Measurements from ENCODE around the gene GAS2. TPM values are rescaled to one million over a fixed set of nuclear protein-coding genes. Genes with fewer than 3 reads are reported as not detected.

GAS2 gene
- total RNA-seq, 4 donors from 2014 or later: 1.2 to 4.4 (median 3.1) TPM

DNA sequence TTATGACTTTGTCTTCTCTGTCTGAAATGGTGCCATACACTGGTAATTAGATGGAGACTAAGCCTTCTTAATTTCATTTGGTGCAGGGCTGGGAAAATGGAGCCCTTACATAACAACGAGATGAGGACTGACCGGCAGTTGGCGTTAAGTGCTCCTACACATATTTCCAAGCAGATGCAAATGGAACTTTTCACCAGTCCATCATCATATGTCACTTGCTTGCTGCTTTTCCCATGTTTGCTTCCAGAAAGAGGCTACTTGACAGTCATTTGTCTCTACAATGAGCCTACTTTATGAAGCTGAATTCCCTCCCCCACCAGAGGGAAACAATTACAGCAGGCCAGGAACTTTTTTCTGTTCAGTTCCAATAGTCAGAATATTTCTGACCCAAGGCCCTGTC, 130.6 kb downstream of the GAS2 start:
- Histone ChIP-seq H3K36me3 (no peaks in the 10 kb centered on the region), H3K27ac (no peak overlapping the region), H3K27me3 (no peaks in the 10 kb centered on the region), H3K4me1 (no peaks in the 10 kb centered on the region), H3K9me3 (no peaks in the 10 kb centered on the region), H3K4me3 (no peak overlapping the region)
- whole genome bisulfite sequencing: 98% methylated on average over 3 of the region's 3 CpGs
- no peak for DNase-seq (ENCODE audit: low spot score in 2 of 2)
- TF ChIP-seq POLR2AphosphoS5 (IDR thresholded peaks at IDR 0.05): no peak
- TF ChIP-seq EP300 (IDR thresholded peaks at IDR 0.05): no peak
- TF ChIP-seq, protein P1, sequence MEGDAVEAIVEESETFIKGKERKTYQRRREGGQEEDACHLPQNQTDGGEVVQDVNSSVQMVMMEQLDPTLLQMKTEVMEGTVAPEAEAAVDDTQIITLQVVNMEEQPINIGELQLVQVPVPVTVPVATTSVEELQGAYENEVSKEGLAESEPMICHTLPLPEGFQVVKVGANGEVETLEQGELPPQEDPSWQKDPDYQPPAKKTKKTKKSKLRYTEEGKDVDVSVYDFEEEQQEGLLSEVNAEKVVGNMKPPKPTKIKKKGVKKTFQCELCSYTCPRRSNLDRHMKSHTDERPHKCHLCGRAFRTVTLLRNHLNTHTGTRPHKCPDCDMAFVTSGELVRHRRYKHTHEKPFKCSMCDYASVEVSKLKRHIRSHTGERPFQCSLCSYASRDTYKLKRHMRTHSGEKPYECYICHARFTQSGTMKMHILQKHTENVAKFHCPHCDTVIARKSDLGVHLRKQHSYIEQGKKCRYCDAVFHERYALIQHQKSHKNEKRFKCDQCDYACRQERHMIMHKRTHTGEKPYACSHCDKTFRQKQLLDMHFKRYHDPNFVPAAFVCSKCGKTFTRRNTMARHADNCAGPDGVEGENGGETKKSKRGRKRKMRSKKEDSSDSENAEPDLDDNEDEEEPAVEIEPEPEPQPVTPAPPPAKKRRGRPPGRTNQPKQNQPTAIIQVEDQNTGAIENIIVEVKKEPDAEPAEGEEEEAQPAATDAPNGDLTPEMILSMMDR (IDR thresholded peaks at IDR 0.05): no peak
- TF ChIP-seq POLR2A (IDR thresholded peaks at IDR 0.05): no peak

DNA sequence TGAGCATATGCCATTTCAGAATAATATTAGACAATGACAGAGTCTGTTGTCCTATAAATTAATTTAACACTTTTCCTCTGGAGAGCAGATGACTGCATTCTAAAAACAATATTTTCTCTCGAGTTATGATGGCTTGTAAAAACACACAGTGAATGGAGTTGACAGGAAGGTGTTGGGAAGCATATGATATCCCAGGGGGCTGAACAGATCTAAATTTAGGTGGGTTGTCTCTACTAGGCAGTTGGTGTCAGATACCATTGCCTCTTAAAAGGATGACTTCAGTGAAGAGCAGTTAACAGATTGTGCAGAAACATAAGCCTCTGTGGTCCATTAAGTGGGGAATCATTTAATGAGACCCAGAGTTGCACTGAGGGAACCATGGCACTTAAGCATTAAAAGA, 132.5 kb downstream of the GAS2 start:
- TF ChIP-seq POLR2AphosphoS5 (IDR thresholded peaks at IDR 0.05) (no peak), EP300 (IDR thresholded peaks at IDR 0.05) (no peak), POLR2A (IDR thresholded peaks at IDR 0.05) (no peak)
- TF ChIP-seq, protein P1 (IDR thresholded peaks at IDR 0.05): no peak
- Histone ChIP-seq H3K4me3 (no peak overlapping the region), H3K4me1 (no peaks in the 10 kb centered on the region), H3K9me3 (no peaks in the 10 kb centered on the region), H3K27ac (no peak overlapping the region), H3K27me3 (no peaks in the 10 kb centered on the region), H3K36me3 (no peaks in the 10 kb centered on the region)
- DNase-seq (ENCODE audit: low spot score in 2 of 2): no peak
- WGBS: 48% methylated on average over 1 of the region's 1 CpG

DNA sequence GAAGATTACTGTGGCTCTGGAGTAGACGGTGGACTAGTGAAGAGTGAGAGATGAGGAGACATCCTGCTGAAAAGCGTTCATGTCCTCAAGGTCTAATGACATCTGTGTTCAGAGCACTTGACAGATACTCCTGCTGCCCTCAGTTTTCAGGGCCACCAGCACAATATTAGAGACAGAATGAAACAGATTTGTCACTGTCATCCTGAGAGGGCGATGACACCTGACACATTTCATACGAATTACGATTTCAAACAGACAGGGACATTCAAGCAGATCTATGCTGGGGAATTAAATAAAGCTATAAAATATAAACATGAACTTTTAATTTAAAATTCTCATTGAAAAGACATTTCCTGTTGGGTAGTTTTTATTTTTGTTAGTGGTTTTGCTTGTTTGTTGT, 134.1 kb downstream of the GAS2 start:
- H3K27me3 ChIP-seq: no peaks in the 10 kb centered on the region
- no peaks in the 10 kb centered on the region for H3K9me3 ChIP-seq
- no peak overlapping the region for H3K27ac ChIP-seq
- DNase-seq (ENCODE audit: low spot score in 2 of 2): no peak
- H3K4me3 ChIP-seq: no peak overlapping the region
- TF ChIP-seq EP300 (IDR thresholded peaks at IDR 0.05) (no peak), POLR2A (IDR thresholded peaks at IDR 0.05) (no peak), POLR2AphosphoS5 (IDR thresholded peaks at IDR 0.05) (no peak)
- TF ChIP-seq, protein P1 (IDR thresholded peaks at IDR 0.05): no peak
- H3K4me1 ChIP-seq: no peaks in the 10 kb centered on the region
- H3K36me3 ChIP-seq: no peaks in the 10 kb centered on the region
- 83% methylated on average over 5 of the region's 5 CpGs for WGBS

DNA sequence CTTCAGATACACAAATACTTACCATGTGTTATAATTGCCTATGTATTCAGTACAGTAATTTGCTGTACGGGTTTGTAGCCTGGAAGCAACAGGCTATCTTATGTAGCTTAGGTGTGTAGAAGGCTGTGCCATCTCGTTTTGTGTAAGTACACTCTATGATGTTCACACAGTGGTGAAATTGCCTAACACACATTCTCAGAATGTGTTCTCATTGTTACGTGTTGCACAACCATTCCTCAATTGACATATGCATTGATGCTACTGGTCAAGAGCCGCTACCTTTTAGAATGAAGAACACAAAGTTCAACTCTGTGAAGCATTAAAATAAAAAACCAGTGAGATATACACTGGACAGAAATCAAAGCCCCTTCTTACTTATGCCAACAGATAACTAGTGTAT, 136.4 kb downstream of the GAS2 start:
- Histone ChIP-seq H3K4me3 (no peak overlapping the region), H3K9me3 (no peaks in the 10 kb centered on the region), H3K27ac (no peak overlapping the region), H3K4me1 (no peaks in the 10 kb centered on the region), H3K27me3 (no peaks in the 10 kb centered on the region), H3K36me3 (no peaks in the 10 kb centered on the region)
- no peak for DNase-seq (ENCODE audit: low spot score in 2 of 2)
- TF ChIP-seq EP300 (IDR thresholded peaks at IDR 0.05): no peak
- no peak for TF ChIP-seq POLR2A (IDR thresholded peaks at IDR 0.05)
- no peak for TF ChIP-seq POLR2AphosphoS5 (IDR thresholded peaks at IDR 0.05)
- TF ChIP-seq, protein P1 (IDR thresholded peaks at IDR 0.05): no peak
- 85% methylated on average over 4 of the region's 4 CpGs for WGBS

DNA sequence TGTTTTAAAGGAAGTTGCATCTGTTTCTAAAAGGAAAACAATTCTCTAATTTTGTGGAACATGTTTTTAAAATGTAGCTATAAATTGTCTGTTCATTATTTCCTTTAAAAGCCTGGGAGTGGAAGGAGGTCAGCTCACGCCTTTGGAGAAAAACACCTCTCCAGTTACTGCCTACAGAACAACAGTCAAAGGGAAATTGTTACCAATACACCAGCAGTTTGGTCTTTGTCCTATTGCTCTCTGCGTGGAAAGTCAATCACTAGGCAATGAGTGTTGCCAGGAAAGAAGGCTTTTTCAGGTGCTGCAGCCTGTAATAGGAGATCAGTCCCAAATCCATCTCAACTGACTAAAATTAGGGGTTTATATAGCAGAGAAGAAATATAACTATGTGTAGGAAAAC, 141.0 kb downstream of the GAS2 start:
- no peak overlapping the region for H3K4me3 ChIP-seq
- H3K27ac ChIP-seq: no peak overlapping the region
- DNase-seq (ENCODE audit: low spot score in 2 of 2): no peak
- no peaks in the 10 kb centered on the region for H3K27me3 ChIP-seq
- WGBS: 83% methylated on average over 2 of the region's 2 CpGs
- H3K4me1 ChIP-seq: peaks cover 9% of the 10 kb centered on the region
- H3K9me3 ChIP-seq: no peaks in the 10 kb centered on the region
- no peak for TF ChIP-seq EP300 (IDR thresholded peaks at IDR 0.05)
- no peaks in the 10 kb centered on the region for H3K36me3 ChIP-seq

DNA sequence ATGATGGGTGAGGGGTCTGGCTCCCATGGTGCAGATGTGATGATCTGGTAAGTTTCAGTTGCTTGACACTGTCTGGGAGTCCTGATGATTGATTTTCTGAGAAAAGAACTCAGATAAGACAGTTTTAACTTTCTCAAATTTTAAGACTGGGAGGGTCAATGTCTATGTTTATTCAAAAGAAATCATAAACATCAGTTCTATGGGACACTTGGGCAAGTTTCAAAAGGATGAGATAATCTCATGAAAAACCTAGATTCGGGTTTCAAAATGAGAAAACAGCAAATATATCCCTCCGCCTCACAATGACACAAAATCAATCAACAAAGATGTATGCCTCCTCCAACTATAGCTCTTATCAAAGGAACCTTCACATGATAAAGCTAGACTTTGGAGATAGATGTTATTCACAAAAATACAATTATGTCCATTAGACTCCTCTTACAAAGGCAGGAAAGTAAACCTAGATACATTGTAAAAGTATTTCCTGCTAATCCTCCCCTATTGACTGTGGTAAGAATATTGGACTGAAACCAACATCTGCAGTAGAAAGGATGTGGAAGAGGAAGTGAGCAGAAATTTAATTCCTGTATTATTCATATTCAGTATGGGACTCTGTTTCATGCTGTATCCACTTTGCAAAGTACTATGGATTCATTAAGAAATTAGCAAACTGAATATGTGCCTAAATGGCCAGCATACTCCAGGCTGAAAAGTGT, 141.6 kb downstream of the GAS2 start:
- no peak for DNase-seq (ENCODE audit: low spot score in 2 of 2)
- no peaks in the 10 kb centered on the region for H3K36me3 ChIP-seq
- H3K27ac ChIP-seq: no peak overlapping the region
- peaks cover 9% of the 10 kb centered on the region for H3K4me1 ChIP-seq
- H3K27me3 ChIP-seq: no peaks in the 10 kb centered on the region
- 93% methylated on average over 2 of the region's 2 CpGs for WGBS
- no peak overlapping the region for H3K4me3 ChIP-seq
- TF ChIP-seq POLR2AphosphoS5 (IDR thresholded peaks at IDR 0.05): no peak
- TF ChIP-seq, protein P1 (IDR thresholded peaks at IDR 0.05): no peak
- TF ChIP-seq POLR2A (IDR thresholded peaks at IDR 0.05): no peak
- no peak for TF ChIP-seq EP300 (IDR thresholded peaks at IDR 0.05)
- H3K9me3 ChIP-seq: no peaks in the 10 kb centered on the region
